HG03520 (cell line): Measurements from ENCODE around the gene XRN2.

Experiments
- ATAC-seq: cut with Tn5 transposase; IDR thresholded peaks from one replicate; pipeline ENCODE4 v1.9.1; 2021; ENCODE audit warnings: mild to moderate bottlenecking, moderate library complexity; ENCODE audit not compliant: unreplicated experiment

Gene XRN2

DNA sequence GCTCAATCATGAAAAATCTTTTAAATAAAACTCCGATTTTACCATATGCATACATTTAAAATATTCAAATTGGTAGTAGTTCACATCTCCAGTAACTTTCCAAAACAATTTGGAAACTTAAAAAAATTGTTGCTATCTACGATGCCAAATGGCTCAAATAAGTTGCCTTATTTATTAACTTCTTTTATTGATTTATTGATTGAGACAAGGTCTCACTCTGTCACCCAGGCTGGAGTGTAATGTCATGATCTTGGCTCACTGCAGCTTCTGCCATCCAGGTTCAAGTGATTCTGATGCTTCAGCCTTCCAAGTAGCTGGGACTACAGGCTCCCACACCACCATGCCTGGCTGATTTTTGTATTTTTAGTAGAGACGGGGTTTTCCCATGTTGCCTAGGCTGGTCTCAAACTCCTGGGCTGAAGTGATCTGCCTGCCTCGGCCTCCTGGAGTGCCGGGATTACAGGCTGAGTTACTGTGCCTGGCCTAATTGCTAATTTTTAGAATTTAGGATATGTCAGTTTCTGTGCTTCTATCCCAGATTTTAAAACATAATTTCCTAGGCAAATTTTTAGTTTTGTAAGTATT lies 81.3 kb downstream of the XRN2 start:
- ATAC-seq, result no peak

DNA sequence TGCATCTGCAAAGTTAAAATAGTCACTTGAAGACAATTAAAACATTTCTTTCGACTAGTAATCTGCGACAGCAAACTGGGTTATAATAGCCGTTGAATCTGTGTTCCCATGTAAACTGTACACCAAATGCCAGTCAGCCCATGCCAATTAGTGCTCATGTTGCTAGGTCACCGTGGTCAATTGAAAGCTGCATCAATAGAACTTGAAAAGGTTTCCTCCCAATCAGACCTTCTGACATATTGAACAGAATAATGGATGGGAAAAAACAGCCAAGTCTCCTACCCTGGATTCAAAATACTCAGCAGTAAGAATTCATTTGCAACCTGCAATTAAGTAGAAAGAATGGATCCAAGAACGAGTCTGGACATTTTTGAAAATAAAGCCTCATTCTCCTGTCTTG lies 83.0 kb downstream of the XRN2 start:
- no peak for ATAC-seq

DNA sequence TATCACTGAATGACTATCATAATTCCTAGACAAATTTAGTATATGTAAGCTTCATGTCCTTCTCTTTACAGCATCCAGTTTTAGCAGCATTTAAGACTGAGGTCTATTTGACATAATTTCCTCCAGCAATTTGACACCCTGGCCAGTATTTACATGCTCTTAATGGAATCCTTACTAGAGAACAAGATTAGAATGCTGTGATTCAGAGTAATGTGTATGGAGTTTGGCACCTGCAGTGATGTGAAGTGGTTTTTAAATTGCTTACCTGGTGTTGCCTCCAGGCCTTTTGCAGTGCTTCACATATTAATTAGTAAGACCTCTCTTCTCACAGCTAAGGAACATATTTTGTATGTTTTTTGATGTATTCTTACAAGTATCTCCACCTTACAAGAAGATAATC lies 84.4 kb downstream of the XRN2 start:
- ATAC-seq, result no peak

DNA sequence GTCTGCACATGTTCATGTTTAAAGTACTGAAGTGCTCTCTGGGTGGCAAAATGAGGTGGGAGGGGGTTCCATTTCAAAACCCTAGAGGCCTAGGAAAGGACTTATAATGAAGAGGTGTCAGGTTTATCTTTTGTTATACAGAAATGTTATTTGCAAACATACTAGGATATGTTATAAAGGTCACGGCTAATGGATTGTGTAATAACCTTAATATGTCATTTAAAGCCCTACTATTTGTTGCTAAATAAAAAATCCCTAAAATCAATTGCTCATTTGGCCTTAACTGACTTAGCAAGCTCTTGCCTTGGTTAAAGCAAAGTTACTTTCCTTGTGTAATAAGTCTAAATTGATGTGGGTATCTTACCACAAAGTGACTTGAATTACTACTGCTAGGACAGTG lies 85.4 kb downstream of the XRN2 start:
- ATAC-seq, result no peak

DNA sequence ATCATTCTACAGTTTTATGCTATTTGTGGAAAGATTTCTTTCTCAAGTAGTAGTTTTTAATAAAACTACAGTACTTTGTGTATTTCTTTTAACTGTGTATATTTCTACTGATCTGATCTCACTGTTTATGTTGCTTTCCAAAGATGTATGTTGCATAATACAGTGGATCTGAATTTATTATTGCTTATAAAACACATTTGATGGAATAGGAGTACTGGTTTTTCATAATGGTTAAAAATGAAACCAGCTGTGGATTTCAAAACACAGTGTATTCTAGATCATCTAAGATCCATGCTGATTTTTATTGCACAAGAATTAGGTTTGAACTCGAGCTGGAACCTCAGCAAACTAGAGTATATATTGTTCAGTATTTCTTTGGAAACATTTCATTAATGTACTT lies 86.2 kb downstream of the XRN2 start:
- ATAC-seq, result no peak

DNA sequence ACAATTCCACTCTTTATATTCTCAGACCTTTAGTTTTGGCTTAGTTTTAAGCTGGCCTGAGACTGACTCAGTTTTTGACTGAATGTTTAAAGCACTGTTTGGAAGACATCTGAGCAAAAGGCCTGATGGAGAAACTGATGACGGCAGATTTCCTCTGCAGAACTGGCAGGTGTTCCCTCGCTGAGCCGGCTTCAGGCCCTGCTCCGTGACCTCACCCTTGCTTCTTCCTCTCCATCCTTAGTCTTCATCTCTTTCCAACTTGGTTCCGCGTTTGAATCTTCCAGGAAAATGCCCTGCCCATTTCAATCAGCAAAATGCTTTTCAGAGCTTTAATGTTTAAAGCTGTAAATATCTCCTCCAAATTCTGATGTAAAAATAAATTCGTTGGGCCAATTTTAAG lies 87.6 kb downstream of the XRN2 start:
- ATAC-seq, result no peak

DNA sequence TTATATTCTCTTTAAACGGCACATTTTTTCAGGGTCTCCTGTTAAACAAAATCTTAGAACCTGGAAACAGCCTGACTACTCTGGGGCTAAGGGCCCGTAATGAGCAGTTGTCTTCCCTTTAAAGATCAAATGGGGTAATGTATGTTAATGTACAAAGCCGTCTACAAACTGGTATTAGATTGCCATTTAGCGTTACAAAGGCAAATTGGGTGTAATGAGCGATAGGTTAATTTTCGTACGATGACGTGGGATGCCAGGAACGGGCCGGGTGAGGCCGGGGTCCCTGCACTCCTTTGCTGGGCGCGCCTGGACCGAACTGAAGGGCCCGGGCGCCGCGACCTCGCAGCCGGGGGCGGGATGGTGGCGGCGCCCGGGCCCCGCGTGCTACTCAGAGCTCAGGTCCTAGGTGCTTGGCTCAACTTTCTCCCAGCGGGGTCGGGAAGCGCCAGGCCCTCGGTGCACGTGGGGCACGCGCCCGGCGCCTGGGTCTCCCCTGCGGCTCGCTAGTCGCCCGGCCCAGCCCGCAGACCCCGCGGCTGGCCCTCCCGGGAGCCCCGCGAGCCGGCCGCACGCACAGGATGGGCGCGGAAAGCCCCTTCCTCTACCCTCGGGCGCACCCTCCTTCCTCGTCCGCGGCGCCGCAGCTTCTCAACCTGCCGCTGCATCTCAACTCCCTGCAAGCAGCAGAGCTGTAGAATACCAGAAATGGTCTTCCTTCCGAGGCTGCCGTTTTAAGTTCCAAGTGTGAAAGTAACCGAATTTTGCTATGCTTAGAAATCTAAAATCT lies 88.2 kb downstream of the XRN2 start:
- ATAC-seq, result no peak

DNA sequence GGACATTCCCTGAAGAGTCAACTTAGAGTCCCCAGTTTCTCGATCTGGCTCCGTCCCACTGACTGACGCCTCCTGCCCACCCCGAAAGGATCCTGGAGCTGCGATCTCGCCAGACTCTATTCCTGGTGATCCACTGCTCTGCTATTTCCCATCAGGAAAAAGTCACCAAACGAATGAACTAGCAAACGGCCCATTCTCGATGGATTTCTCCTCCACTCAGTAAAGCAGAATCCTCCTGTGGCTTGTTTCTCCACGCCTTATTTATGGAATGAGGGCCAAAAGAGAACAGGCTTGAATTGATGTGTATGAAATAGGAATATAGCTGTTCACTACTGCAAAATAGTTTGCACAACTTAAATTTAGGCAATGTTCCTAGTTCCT lies 88.8 kb downstream of the XRN2 start:
- ATAC-seq, result no peak

DNA sequence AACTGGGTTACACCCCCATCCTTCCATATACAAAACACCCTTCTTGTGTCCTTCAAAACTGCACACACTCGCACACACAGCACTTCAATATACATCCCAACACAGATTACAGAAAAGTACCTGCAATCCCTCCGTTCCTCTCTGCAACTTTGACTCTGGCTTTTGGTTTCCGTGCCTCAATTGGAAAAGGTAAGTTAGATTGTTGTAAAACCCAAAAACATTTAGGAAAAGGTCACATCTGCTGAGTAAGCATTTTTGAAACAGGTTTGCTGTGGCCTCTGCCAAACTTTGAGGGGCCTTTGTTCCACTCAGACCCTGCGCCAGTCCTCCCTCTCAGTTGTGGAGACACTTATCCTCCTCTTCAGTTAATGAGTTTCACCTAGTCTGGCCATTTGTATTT lies 90.0 kb downstream of the XRN2 start:
- ATAC-seq, result no peak

DNA sequence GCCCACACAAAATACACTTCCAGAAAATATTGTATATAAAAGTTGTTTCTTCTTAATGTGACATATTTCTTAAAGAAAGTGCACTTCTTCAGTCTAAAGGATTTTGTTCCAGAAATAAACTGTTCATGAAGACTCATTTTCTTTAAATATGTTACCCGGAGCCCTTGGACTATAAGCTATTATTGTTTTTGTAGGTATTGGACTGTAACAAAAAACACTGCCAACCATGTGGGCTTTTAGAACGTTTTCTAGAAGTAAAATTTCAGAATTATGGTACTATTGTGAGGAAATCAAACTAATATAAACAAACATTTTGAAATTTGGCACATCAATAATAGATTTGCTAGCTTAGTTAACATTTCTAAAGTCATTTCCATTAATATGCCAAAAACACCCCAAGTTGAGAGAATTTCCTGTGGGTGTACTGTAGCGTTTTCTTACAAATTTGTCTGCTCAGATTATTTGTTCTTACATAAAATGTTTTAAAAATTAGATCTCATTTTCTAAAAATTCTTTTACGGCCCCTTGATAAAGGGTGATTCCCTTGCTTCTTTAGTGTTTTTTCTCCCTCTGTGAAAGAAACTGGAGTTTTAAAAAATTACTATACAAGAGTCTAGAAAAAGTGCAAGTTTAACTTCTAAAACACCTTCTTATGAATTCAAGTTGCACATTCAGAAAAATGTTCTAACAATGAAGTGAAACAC lies 90.8 kb downstream of the XRN2 start:
- ATAC-seq, result no peak

DNA sequence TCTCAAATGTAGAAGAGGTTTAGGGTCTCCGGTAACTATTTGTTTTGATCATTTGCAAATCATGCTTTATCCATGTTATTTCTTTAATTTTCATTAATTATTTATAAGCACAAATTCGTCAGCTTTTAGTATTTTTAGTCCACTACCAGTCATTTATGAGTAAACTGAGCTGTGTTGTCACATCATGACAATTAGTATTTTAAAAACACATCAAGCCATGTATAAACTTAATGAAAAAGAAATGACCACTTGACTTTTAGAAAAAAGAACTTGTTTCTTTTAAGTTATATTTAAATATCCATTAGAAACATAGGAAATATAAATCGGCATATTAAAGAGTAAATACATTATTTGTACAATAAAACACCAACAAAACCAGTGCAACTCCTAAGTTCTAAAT lies 91.4 kb downstream of the XRN2 start:
- no peak for ATAC-seq

DNA sequence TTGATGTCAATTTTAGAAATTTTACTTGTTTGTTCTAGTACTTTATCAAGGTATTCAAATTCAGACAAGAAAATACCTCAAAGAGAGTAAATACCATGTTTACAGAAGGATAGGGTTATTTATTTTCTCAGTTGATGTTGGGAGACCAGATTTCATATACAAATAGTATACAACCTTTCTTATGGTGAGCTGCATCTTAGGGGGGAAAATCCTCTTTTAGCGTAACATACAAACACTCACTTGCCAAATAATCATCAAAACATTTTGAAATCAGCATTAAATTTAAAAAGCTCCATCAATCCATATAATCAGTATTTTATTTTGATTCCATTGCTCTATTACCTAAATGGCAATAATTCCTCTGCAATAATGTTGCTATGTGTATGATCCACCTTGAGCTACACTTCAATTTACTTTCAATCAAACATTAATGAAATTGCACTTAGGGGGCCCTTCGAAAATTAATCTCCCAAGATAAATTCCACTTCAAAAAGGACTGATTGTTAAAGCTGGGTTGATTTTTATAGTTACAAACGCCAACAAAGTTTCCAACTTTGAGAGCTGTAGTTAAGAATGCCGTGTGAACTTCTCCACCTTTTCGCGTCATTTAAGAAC lies 92.0 kb downstream of the XRN2 start:
- no peak for ATAC-seq

DNA sequence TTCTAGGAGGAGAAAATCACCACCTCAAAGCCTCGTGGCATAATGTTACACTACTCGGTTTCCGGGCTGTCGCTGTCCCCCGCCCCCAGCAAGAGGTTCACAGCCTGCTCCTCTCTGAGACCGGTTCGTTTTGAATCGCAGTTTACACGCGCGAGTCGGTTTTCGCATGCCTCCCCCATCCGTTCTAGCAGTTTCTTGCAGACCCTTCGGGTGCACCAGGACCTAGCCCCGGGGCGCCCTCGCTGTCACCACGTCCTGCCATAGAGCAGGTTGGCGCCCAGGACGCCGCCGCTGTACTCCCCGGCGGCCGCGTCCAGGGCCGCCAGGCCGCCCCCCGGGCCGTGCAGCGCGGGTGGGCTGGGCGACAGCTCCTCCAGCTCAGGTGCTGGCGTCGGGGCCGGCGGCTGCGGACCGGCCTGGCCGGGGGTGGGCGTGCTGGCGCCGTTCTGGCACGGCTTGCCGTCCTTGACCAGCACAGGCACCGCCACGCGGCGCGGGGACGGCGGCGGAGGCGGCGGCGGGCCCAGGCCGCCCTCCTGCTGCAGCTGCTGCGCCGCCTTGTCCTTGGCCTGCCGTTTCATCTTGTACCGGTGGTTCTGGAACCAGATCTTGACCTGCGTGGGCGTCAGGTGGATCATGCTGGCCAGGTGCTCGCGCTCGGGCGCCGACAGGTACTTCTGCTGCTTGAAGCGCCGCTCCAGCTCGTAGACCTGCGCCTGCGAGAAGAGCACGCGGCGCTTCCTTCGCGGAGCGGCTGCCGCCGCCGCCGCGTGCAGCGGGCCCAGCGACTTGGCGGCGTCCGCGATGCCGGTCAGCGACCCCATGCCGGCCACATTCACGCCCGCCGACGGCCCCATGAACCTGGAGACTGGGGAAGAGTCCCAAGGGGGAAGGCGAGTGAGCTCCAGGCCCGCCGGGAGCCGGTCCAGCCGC lies 92.8 kb downstream of the XRN2 start:
- ATAC-seq, result no peak

DNA sequence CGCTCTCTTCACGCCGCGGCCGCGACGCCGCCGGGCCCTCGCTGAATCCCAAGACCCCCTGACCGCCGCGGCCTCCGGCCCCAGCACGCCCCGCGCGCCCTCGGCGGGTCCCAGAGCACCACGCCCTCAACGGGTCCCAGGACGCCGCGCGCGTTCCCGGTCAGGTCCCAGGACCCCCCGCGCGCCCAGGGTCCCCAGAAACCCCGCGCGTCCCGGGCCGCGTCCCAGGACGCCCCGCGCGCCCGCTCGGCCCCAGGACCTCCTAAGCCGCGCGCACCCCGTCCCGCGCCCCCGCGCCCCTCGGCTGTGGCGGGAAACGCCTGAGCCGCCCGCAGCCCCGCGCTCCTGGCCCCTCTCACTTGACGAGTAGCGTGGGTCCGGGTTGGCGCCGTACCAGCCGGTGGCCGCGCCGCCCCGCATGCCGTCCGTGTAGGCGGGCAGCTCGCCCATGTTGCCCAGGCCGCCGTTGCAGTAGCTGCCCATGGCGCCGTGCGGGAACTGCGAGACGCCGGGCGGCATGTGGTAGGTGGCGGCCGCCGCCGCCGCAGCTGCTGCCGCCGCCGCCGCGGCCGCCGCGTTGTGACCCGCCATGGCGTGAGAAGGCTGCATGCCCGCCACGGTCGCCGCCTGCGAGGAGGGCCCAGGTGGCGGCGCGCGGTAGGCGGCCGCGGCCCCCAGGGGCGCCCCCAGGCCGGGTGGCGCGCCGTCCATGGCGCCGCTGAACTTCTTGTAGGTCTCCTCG lies 93.6 kb downstream of the XRN2 start:
- ATAC-seq, result no peak

DNA sequence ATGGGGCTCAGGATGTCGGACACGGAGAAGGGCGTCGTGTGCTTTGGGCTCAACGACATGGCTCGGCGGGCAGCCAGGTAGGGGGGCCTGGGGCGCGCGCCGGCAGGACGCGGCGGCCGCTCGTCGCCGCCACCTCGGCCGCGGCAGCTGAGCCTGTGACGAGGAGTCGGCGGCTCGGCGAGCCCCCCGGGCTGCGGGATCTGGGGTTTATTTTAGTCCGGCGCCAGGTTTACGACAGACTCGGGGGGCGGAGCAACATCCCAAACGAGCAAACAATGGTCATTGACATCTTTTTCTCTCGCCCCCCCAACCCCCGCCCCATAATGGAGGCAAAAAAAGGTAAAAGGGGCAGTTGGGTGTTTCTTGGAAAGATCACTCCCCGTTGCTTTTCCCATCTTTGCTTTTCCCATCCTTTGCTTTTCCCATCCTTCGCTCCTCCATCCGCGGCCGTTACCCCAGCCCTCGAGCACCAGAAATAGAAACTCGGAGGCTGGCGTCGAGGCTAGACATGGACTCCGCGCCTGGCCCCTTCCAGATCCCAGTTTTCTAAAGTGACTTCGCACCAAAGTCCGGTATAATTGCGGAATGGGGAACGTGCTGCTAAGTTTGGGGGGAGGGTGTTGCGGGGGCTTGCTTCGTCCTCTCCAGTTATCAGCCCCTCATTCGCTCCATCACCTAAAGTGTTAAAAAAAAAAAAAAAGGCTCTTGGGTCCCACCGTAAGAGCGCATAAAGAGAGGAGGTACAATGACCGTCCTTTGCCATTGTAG lies 94.4 kb downstream of the XRN2 start, which contains the start of gene NKX2-4:
Gene NKX2-4 (minus strand): TSS at position 186 of the 768 bp plus-strand sequence. CDS start 127 bp downstream, at position 59.
- ATAC-seq, result no peak

DNA sequence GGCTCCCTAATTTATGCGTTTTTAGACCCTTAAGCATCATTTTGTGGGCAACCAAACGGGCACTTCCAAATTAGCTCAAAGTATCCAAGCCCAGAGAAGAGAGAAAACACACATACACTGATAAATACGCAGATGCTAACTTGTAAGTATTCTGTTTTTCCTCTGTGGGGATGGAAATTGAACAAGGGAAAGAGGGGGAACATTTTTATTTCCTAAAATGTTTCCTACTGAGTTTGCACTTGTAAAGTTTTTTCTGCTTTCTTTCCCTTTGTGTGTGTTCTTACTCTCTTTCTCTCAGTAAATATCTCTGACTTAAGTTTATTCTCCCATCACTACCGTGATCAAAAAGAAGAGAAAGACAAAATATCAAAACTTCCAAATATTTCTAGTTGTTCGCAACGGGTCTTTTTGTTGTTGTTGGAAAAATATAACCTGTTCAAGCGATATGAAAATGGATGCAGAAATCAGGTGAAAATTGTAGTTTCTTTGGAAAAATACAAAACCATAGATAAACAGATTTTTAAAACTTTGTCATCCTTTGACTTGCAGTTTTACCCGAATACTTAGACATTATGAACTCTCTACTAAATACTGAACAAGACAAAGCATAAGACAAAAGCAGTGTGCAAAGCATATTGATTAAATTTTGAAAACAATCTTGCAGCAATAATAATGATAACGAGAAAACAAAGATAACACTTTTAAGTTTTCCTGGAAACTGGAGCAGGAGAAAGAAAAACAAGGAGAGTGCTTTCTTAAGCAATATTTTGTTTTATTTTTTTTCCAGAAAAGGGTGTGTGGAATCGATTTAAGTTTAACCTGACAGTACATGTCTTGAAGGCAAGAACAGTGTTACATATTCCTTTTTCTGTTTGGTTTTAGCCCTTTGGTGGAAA lies 95.2 kb downstream of the XRN2 start:
- no peak for ATAC-seq

DNA sequence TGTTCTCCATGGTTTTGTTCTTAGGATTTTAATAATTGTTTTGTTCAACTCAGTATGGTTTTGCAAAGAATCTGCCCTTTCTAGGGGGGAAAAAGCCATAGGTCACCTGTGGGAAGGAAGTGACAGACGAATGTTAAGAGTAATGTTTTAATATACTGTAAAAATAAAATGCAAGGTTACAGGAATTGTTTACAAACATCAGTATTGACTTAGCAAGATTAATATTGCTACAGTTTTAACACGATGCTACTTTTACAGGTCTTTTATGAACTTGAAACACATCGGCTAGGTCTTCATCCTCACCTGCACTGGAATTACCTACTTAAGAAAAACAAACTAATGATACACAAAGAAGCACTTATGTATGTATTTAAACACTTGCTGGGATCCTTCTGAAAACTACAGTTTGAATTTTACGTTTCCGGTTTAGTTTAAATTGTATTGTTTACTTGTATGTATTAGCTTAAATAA lies 95.9 kb downstream of the XRN2 start:
- no peak for ATAC-seq

DNA sequence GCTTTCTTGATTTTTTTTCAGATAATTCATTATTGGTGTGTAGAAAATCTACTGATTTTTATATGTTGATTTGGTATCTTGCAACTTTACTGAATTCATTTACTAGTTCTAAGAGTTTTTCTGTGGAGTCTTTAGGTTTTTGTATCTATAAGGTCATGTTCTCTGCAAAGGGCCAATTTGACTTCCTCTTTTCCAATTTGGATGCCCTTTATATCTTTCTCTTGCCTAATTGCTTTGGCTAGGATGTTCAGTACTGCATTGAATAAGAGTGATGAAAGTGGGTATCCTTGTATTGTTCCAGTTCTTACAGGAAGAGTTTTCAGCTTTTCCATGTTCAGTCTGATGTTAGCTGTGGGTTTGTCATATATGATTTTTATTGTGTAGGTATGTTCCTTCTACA lies 108.6 kb downstream of the XRN2 start:
- ATAC-seq, result no peak
